ENCODE results near the gene GAK.

Gene GAK

DNA sequence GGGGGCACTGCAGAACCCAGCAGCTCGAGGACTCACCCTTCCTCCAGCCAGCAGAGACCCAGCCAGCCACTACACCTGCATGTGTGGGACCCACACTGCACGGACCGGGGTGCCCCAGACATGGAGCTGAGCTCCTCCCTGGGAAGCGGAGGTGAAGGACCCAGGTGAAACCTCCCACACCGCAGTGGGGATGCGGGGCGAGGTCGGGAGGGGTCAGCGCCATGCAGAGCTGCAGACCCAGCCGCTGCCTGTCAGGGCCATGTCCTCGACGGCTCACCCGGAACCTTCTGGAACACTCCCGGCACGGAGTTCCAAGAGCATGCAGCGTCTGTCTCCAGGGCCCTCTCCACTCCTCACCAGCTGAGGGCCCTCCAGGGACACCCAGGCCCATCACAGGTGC is 42.6 kb downstream of the GAK start:
- no peak for FAIRE-seq
- TF ChIP-seq, protein P1, sequence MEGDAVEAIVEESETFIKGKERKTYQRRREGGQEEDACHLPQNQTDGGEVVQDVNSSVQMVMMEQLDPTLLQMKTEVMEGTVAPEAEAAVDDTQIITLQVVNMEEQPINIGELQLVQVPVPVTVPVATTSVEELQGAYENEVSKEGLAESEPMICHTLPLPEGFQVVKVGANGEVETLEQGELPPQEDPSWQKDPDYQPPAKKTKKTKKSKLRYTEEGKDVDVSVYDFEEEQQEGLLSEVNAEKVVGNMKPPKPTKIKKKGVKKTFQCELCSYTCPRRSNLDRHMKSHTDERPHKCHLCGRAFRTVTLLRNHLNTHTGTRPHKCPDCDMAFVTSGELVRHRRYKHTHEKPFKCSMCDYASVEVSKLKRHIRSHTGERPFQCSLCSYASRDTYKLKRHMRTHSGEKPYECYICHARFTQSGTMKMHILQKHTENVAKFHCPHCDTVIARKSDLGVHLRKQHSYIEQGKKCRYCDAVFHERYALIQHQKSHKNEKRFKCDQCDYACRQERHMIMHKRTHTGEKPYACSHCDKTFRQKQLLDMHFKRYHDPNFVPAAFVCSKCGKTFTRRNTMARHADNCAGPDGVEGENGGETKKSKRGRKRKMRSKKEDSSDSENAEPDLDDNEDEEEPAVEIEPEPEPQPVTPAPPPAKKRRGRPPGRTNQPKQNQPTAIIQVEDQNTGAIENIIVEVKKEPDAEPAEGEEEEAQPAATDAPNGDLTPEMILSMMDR (IDR thresholded peaks at IDR 0.05; ENCODE audit: insufficient read depth, missing control alignments) = no peak
- DNase-seq (ENCODE audit: insufficient read length, low spot score) = no peak

DNA sequence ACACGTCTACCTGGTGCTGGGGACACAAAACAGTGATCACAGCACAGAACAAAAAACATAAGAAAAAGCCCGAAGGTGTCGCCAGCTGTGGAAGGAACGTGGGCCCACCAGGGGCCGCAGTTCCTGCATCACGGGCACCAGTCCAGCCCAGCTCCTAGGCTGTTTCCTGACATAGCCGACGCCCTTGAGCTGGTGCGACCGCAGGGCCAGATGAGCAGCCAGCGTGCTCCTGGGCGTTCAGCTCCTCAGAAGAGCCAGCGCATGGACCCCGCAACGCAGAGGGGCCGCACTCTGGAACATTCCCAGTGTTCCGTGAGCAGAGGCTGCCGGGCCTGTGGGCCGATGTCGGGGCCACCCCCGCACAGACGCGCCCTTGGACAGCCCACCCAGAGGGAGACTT is 44.1 kb downstream of the GAK start:
- TF ChIP-seq, protein P1 (IDR thresholded peaks at IDR 0.05; ENCODE audit: insufficient read depth, missing control alignments) = no peak
- DNase-seq (ENCODE audit: insufficient read length, low spot score) (no peak), FAIRE-seq (no peak)

DNA sequence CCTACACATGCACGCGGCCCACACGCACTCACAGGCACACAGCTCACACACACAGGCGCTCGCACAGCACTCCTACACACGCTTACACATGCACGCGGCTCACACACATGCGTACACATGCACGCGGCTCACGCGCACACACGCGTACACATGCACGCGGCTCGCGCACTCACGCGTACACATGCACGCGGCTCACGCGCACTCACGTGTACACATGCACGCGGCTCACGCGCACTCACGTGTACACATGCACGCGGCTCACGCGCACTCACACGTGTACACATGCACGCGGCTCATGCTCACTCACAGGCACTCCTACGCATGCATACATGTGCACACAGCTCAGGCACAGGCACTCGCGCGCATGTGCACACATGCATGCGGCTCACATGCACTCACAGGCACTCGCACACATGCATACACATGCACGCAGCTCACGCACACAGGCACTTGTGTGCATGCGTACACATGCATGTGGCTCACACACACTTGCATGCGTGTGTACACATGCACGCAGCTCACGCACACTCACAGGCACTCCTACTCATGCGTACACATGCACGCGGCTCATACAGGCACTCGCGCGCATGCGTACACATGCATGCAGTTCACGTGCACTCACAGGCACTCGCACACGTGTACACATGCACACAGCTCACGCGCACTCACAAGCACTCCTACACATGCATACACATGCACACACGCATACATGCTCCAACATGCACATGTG is 44.9 kb downstream of the GAK start:
- FAIRE-seq = no peak
- DNase-seq (ENCODE audit: insufficient read length, low spot score) = no peak

DNA sequence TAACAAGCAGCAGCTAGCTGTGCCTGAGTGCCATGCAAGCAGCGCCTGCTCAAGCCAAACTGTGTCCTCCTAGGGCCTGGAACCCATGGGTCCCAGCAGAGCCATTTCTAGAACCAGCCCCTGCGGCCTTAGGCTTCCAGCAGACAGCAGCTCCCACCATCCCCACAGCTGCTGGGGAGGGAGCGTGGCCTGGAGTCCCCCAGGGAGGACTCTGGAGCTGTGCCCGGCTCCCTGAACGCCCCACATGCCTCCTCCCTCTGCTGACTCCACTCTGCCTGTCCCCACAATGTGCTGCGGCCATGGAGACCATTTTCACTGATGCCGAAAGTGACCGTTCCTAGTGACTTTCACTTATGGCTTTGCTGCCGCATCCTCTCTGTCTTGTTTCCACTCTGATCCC is 45.9 kb downstream of the GAK start:
- no peak for FAIRE-seq
- TF ChIP-seq, protein P1 (IDR thresholded peaks at IDR 0.05; ENCODE audit: insufficient read depth, missing control alignments) = no peak
- no peak for DNase-seq (ENCODE audit: insufficient read length, low spot score)

More for the DNA sequence above, 44.9 kb downstream of the GAK start:
- TF ChIP-seq, protein P1 (IDR thresholded peaks at IDR 0.05; ENCODE audit: insufficient read depth, missing control alignments) = no peak

DNA sequence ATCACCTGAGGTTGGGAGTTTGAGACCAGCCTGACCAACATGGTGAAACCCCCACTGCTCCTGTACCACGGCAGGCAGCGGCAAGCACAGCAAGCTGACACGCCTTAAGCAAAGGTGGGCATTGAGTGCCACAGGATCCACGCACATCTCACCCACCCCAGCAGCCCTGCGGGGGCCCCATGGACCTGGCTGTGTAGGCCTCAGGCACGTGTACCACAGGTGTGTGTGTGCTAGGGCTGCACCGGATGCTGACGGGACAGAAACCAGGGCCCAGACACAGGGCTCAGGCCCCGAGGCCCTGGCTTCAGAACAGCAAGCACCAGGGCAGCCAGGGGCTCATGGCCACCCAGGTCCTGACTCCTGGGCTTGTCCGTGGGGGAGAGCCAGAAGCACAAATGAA is 46.8 kb downstream of the GAK start:
- DNase-seq (ENCODE audit: insufficient read length, low spot score) = no peak
- FAIRE-seq = no peak

DNA sequence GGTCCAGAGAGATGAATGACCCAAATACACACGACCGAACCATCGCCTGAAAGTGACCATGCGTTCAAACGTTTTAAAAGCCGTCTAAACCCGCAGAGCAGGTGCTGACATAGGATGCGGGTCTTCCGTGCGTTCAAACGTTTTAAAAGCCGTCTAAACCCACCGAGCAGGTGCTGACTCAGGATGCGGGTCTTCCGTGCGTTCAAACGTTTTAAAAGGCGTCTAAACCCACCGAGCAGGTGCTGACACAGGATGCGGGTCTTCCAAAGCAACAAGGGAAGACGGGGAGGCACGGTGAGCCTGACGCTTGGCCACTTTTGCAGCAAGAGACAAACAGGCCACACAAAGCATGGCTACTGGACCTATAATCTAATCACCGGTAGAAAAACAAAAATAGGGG is 47.2 kb downstream of the GAK start:
- TF ChIP-seq, protein P1 (IDR thresholded peaks at IDR 0.05; ENCODE audit: insufficient read depth, missing control alignments) = no peak
- FAIRE-seq (no peak), DNase-seq (ENCODE audit: insufficient read length, low spot score) (no peak)

More for the DNA sequence above, 46.8 kb downstream of the GAK start:
- TF ChIP-seq, protein P1 (IDR thresholded peaks at IDR 0.05; ENCODE audit: insufficient read depth, missing control alignments) = no peak

DNA sequence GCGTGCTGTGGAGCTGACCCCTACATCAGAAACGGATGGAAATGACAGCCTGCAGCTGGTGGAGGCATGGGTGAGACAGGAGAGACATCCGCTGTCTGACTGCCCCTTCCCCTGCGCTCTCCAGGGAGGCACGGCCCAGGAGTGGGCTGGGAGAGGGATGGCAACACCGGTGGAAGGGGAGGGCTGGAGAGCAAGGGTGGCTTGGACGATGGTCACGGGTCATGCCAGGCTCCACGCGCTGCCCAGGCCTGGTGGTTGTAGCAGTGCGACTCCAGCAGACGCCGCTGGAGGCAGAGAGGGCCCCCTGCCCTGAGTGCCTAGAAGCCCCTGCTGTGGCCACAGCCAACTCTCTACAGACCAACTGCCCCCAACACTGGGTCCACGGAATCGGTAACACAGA is 47.9 kb downstream of the GAK start:
- DNase-seq (ENCODE audit: insufficient read length, low spot score) (no peak), FAIRE-seq (no peak)
- TF ChIP-seq, protein P1 (IDR thresholded peaks at IDR 0.05; ENCODE audit: insufficient read depth, missing control alignments) = no peak

All from D721Med (cell line).